HEK293T (cell line): Measurements from ENCODE around the gene NFYC.

Experiments
- CTCF ChIA-PET: fragments of 350-600 bp; formaldehyde crosslinking; extraction: SDS; loops from one replicate; lab custom pipeline; 2021; ENCODE audit warnings: antibody characterized with exemption, inconsistent platforms; lab: Yijun Ruan, JAX
- POLR2A ChIA-PET: fragments of 350-600 bp; formaldehyde crosslinking; extraction: SDS; loops from one replicate; lab custom pipeline; 2020; ENCODE audit warnings: antibody characterized with exemption, inconsistent platforms; lab: Yijun Ruan, JAX
- DNase-seq: peaks from one replicate; pipeline ENCODE4 v3.0.0; 2012; ENCODE audit warnings: mixed read lengths; ENCODE audit errors: extremely low spot score
- ARNT ChIP-seq: fragments of 450-650 bp; IDR thresholded peaks from 2 replicates; pipeline ENCODE4 v1.6.1; 2017; ENCODE audit warnings: mild to moderate bottlenecking
- BHLHE40 ChIP-seq: fragments of 450-650 bp; IDR thresholded peaks from 2 replicates; pipeline ENCODE4 v1.6.1; 2016; ENCODE audit warnings: mild to moderate bottlenecking, moderate library complexity, borderline replicate concordance
- CTBP1 ChIP-seq: fragments of 450-650 bp; IDR thresholded peaks from 2 replicates; pipeline ENCODE4 v1.6.1; 2016; ENCODE audit warnings: borderline replicate concordance
- ELF4 ChIP-seq: fragments of 450-650 bp; IDR thresholded peaks from 2 replicates; pipeline ENCODE4 v1.6.1; 2017; ENCODE audit warnings: antibody characterized with exemption
- FOXA1 ChIP-seq: fragments of 450-650 bp; IDR thresholded peaks from 2 replicates; pipeline ENCODE4 v1.6.1; 2016; ENCODE audit warnings: mild to moderate bottlenecking
- FOXK2 ChIP-seq: fragments of 450-650 bp; IDR thresholded peaks from 2 replicates; pipeline ENCODE4 v1.6.1; 2016; ENCODE audit warnings: mild to moderate bottlenecking
- FOXM1 ChIP-seq: fragments of 450-650 bp; IDR thresholded peaks from 2 replicates; pipeline ENCODE4 v1.6.1; 2017; ENCODE audit warnings: mild to moderate bottlenecking, borderline replicate concordance
- HDGF ChIP-seq: fragments of 450-650 bp; IDR thresholded peaks from 2 replicates; pipeline ENCODE4 v1.6.1; 2017; ENCODE audit warnings: antibody characterized with exemption, borderline replicate concordance
- L3MBTL2 ChIP-seq: fragments of 450-650 bp; conservative IDR thresholded peaks from 2 replicates; pipeline ENCODE4 v1.6.1; 2016; ENCODE audit warnings: mild to moderate bottlenecking
- LEF1 ChIP-seq: fragments of 450-650 bp; IDR thresholded peaks from 2 replicates; pipeline ENCODE4 v1.6.1; 2017; ENCODE audit warnings: mild to moderate bottlenecking, borderline replicate concordance
- NFRKB ChIP-seq: fragments of 450-650 bp; IDR thresholded peaks from 2 replicates; pipeline ENCODE4 v1.6.1; 2016; ENCODE audit warnings: mild to moderate bottlenecking, moderate library complexity
- SP1 ChIP-seq: fragments of 450-650 bp; IDR thresholded peaks from 2 replicates; pipeline ENCODE4 v1.6.1; 2017
- SUZ12 ChIP-seq: fragments of 450-650 bp; IDR thresholded peaks from 2 replicates; pipeline ENCODE4 v1.6.1; 2016; ENCODE audit warnings: mild to moderate bottlenecking
- TARDBP ChIP-seq: fragments of 450-650 bp; IDR thresholded peaks from 2 replicates; pipeline ENCODE4 v1.6.1; 2016
- ZNF384 ChIP-seq: fragments of 450-650 bp; IDR thresholded peaks from 2 replicates; pipeline ENCODE4 v1.6.1; 2016
- TF ChIP-seq, protein P1 (sequence below): fragments of 450-650 bp; IDR thresholded peaks from 2 replicates; pipeline ENCODE4 v1.6.1; 2016

Gene NFYC

DNA sequence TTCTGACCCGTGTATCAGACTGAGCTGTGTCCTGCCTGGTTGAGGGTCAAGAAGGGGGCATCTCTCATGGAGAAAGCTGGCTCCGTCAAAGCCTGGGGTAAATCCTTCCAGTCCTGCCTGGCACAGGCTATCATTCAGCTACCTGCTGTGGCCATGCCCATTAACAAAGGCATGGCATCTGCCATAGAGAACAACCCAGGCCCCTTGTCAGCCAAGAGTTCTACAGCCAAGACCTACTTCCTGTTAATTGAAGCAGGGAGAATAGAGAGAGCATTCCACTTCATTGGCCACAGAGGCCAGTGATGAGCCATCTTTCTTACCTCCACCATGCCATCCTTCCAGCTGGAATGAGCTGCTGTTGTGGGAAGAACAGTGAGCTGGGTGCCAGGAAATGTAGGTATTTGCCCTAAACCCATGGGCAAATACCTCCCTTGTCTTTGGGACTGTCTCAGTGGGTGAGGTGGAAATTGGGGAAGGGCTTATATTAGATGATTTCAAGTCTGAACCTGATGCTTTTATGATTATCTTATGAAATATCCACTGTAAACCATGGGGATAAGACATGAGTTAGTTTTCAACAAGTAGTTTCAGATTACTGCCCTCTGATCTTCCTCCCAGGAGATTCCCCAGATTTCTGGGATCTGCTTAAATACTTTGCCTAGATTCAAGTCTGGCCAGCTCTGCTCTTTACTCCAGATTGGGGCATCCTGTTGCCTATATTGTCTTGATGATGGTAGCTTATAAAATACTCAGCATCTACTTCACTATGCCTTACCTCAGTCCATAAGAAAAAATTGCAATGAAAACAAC lies 80.8 kb downstream of the NFYC start:
- TF ChIP-seq SUZ12, result no peak
- no peak for TF ChIP-seq FOXA1
- no peak for TF ChIP-seq L3MBTL2
- TF ChIP-seq LEF1, result no peak
- no peak for TF ChIP-seq NFRKB
- TF ChIP-seq CTBP1, result no peak
- no peak for TF ChIP-seq BHLHE40
- TF ChIP-seq, protein P1, sequence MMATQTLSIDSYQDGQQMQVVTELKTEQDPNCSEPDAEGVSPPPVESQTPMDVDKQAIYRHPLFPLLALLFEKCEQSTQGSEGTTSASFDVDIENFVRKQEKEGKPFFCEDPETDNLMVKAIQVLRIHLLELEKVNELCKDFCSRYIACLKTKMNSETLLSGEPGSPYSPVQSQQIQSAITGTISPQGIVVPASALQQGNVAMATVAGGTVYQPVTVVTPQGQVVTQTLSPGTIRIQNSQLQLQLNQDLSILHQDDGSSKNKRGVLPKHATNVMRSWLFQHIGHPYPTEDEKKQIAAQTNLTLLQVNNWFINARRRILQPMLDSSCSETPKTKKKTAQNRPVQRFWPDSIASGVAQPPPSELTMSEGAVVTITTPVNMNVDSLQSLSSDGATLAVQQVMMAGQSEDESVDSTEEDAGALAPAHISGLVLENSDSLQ, result no peak
- no peak for TF ChIP-seq FOXK2
- no peak for TF ChIP-seq FOXM1
- TF ChIP-seq ELF4, result no peak
- no peak for TF ChIP-seq ARNT
- TF ChIP-seq TARDBP, result no peak
- TF ChIP-seq SP1, result no peak
- no peak for TF ChIP-seq ZNF384
- no peak for TF ChIP-seq HDGF
- POLR2A ChIA-PET, result interaction anchor here (1.1 to 1.7 kb wide), 2 partner anchors 10 to 81 kb away, joined by 3 to 9 read pairs; partner anchors contain the start of gene NFYC
- CTCF ChIA-PET, result interaction anchor here (0.6 to 3.3 kb wide), 5 partner anchors 10 to 135 kb away, joined by 3 to 17 read pairs (median 5); no protein-coding TSS in a partner anchor
- no peak for DNase-seq

DNA sequence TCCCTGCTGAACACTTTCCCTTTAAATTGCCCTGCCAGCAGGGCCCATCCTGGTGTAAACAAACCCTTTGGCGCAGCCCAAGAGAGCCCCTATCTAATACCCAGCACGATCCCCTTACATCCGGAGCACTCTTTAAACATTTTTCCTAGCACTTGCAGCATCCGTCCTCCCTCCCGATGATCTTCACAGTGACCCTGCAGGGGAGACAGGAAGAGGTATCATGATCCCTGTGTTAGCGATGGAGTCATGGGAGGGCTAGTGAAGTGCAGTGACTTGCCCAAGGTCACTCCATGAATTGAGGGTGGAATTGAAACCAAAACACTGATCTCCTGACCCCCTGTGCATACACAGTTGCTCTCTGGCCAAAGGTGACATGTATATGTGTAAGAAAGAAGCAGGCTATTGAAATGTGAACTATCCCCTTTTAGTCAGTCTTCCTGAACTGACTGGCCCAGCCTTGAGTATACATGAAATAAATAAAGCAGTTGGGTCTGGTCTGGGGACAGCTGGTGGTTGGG lies 82.3 kb downstream of the NFYC start:
- CTCF ChIA-PET, result interaction anchor here (0.5 to 3.3 kb wide), 19 partner anchors 9 to 228 kb away, joined by 3 to 32 read pairs (median 4); no protein-coding TSS in a partner anchor
- no peak for TF ChIP-seq ARNT
- no peak for TF ChIP-seq ZNF384
- TF ChIP-seq NFRKB, result no peak
- TF ChIP-seq BHLHE40, result no peak

DNA sequence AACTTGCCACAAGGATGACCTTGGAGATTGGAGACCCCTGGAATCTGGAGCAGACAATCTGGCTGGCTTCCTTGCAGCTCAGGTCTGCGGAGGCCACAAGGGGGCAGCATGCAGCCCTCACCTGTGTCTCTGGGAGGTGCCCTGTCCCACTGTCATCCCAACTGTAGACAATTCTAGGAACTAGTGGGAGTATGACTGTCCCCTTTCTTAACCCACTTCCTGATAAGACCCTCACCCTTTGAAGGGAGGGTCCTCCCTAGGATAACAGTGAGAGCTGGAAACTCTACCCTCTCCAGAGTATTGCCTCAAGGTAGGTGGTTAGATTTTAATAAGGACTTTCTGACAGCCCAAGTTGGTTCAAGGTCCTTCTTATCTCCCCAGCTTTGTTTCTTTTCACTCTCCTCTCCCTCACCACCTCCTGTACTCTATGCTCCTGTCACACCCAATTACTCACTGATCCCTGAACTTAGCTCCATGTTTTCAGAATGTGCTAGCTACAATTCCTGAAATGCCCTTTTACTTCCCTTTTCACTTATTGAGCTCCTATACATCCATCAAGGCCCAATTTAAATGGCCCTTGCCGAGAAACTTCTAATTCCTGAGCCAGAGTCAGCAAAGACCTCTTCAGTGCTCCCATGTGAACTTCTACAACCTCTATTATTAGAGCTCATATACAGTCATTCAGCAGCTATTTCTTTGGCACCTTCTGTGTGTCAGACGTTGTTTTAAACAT lies 82.9 kb downstream of the NFYC start:
- DNase-seq, result peak; percentile 75
- POLR2A ChIA-PET, result interaction anchor here (1.3 kb wide), 1 partner anchor 83 kb away, joined by 4 read pairs; the partner anchor contains the start of gene NFYC
- TF ChIP-seq ZNF384 (no peak), ELF4 (no peak), NFRKB (no peak), CTBP1 (no peak), FOXK2 (no peak), FOXM1 (no peak), BHLHE40 (no peak), TARDBP (no peak), LEF1 (no peak), FOXA1 (no peak)
- CTCF ChIA-PET, result interaction anchor here (0.5 to 3.3 kb wide), 24 partner anchors 8 to 863 kb away, joined by 3 to 32 read pairs (median 4); no protein-coding TSS in a partner anchor

More for the DNA sequence above, 82.3 kb downstream of the NFYC start:
- POLR2A ChIA-PET, result interaction anchor here (1.1 to 1.3 kb wide), 2 partner anchors 9 to 82 kb away, joined by 3 to 4 read pairs; partner anchors contain the start of gene NFYC
- DNase-seq, result no peak

DNA sequence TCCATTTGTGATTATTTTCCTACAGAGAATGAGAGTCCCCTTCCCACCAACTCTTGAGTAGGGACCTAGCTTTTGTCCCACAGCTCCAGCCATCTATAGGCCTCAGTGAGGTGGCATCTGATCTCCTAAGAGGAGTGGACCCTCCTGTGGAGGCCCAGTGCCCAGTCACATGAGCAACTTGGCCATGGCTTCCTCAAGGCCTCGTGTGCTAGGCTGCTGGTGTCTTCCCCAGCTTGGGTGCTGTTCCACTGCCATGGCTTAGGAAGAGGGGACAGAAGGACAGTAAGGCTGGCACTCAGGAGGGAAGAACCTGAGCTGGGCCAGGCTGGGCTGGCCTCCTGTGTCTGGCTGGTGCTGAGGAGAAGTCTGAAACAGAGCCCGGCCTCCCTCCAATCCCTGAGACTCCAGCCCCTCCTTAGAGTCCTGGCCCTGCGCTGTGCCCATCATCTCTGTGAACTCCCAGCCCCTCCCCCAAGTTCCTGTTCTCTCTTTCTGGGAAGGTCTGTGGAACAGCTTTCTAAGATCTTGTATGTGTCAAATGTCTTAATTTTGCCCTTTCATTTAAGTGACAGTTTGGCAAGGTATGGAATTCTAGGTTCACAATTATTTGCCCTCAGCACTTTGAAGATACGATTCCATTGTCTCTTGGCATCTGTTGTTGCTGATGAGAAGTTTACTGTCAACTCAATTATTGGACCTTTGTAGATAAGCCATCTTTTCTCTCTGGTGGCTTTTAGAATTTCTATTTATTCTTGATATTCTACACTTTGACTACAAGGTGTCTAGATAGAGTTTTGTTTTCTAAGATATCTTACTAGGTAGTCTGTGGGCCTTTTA lies 85.0 kb downstream of the NFYC start:
- DNase-seq, result no peak
- ChIA-PET POLR2A (no interaction called here), CTCF (no interaction called here)
- no peak for TF ChIP-seq BHLHE40
- TF ChIP-seq FOXM1, result no peak
- no peak for TF ChIP-seq LEF1
- TF ChIP-seq, protein P1, result no peak
- no peak for TF ChIP-seq L3MBTL2
- TF ChIP-seq ZNF384, result no peak
- no peak for TF ChIP-seq FOXA1
- TF ChIP-seq FOXK2, result no peak
- no peak for TF ChIP-seq NFRKB
- no peak for TF ChIP-seq SUZ12
- no peak for TF ChIP-seq ARNT
- no peak for TF ChIP-seq TARDBP
- TF ChIP-seq ELF4, result no peak
- TF ChIP-seq CTBP1, result no peak
- no peak for TF ChIP-seq HDGF
- no peak for TF ChIP-seq SP1

DNA sequence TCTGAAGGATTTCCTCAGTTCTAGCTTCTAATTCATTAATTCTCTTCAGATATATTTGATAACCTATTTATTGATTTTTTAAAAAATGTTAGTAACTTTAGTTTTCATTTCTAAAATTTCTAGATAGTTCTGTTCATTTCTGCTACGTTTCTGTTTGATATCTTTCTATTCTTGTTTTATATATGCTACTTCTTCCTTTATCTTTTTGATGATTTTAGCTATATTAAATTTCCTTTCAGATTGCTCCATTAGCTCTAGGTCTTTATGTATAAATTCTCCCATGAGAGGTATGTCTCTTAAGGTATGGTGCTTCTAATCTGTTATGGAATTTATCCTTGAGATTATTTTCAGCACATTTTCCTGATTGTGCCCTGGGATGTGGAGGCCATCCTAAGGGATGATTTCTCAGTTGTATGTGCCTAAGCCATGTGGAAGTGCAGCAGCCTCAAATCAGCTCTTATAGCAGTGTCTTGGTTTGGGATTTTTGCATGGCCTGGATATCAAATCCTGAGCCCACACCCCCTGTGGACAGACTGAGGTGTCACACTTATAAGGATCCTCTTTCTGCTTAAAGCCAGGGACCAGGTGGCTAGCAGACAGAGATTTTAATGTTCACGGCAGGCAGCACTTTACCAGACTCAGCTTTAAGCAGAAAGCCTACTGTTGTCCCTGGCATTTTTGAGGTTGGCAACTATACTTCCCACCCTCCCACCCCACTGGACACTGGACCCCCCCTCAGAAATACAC lies 85.9 kb downstream of the NFYC start:
- POLR2A ChIA-PET, result no interaction called here
- DNase-seq, result no peak
- CTCF ChIA-PET, result no interaction called here
- TF ChIP-seq FOXK2, result no peak
- no peak for TF ChIP-seq FOXA1
- TF ChIP-seq CTBP1, result no peak
- TF ChIP-seq NFRKB, result no peak
- TF ChIP-seq, protein P1, result no peak
- no peak for TF ChIP-seq BHLHE40
- TF ChIP-seq ELF4, result no peak
- no peak for TF ChIP-seq HDGF
- no peak for TF ChIP-seq L3MBTL2
- TF ChIP-seq TARDBP, result no peak
